Epithelial cell of esophagus (primary cell): ENCODE results near the gene GRIN2A.
A peak's percentile ranks its signal among the peaks of the same experiment; 100 is the strongest.

Experiments used
- DNase-seq: peaks from one replicate; pipeline ENCODE4 v3.0.0; 2010; ENCODE audit warnings: low read depth
- H3K4me3 ChIP-seq: 2 replicates; pipeline ENCODE4 v1.5.1; 2011; ENCODE audit warnings: mild to moderate bottlenecking, low read length, control low read depth
- TF ChIP-seq, protein P1 (sequence below): IDR thresholded peaks from 2 replicates; pipeline ENCODE4 v1.5.1; 2011; ENCODE audit warnings: low read depth, mild to moderate bottlenecking, low read length, control low read depth, inconsistent platforms; ENCODE audit not compliant: insufficient read depth; ENCODE audit errors: missing control alignments

GRIN2A gene

GRCh38 chr16:10123141-10123540 lies 59.1 kb downstream of the GRIN2A start:
- no peak for DNase-seq
- H3K4me3 ChIP-seq: no peak overlapping the region
- TF ChIP-seq, protein P1, sequence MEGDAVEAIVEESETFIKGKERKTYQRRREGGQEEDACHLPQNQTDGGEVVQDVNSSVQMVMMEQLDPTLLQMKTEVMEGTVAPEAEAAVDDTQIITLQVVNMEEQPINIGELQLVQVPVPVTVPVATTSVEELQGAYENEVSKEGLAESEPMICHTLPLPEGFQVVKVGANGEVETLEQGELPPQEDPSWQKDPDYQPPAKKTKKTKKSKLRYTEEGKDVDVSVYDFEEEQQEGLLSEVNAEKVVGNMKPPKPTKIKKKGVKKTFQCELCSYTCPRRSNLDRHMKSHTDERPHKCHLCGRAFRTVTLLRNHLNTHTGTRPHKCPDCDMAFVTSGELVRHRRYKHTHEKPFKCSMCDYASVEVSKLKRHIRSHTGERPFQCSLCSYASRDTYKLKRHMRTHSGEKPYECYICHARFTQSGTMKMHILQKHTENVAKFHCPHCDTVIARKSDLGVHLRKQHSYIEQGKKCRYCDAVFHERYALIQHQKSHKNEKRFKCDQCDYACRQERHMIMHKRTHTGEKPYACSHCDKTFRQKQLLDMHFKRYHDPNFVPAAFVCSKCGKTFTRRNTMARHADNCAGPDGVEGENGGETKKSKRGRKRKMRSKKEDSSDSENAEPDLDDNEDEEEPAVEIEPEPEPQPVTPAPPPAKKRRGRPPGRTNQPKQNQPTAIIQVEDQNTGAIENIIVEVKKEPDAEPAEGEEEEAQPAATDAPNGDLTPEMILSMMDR: no peak

DNA sequence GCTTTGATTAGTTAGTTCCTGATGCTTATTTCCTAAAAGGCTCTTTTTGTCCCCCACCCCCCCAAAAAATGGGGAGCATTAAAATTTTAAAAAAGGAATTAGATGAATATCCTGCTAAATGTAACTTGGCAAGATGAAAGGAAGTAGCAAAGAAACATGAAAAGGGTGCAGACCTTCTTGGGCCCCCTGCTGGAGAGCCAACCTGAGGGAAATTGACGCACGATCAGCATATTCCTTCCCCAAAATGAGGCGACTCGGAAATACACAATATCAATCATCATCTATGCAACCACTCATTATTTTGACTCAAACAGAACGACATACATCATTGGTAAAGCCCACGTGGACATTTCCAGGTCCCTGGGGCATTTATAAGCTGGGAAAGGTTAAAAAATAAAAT lies 59.7 kb downstream of the GRIN2A start:
- TF ChIP-seq, protein P1: no peak
- no peak overlapping the region for H3K4me3 ChIP-seq
- no peak for DNase-seq

DNA sequence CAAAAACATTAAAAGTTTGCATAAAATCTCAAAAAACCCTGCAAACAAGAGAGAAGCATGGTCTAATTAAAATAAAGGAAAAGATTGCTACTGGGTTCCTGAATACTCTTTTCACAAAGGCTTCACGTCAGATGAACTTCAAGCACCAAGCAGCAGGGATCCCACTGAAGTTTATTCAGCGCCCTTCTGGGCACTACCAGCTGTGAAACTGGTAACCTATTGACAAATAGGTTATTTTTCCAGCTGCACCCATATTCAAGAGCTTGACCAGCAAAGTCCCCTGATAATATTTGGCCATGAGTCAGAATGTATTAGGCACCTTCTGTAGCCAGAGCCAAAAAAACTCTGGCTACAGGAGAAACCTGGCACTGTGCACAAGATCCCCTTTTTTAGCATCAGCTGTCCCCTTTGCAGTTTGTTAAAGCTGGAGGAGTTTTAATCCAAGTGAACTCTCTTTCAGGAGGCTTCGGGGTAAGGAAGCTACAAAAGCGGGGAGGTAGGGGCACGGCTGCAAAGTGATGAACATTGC lies 60.3 kb downstream of the GRIN2A start:
- no peak for DNase-seq
- H3K4me3 ChIP-seq: no peak overlapping the region
- TF ChIP-seq, protein P1: no peak

- H3K4me3 ChIP-seq: no peak overlapping the region
- DNase-seq: peak; percentile 49
- TF ChIP-seq, protein P1: no peak
Measured at GRCh38 chr16:10121491-10121890, 60.7 kb downstream of the GRIN2A start.

DNA sequence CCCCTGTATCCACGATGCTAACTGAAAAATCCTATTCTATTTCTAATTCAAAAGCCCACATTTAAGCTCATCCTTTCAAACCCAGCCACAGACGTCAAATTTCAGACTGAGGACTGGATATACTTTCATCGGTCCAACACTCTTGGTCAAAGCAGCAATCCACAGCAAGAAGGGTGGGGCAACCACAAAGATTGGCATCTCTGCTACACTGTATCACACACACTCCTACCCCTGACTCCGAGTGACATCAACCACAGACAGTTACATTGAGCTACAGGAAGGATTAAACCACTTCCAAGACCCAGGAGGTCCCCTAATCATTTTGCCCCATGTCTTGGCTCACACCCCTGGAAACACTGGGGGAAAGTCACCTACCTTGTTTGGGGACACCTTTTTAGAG lies 61.3 kb downstream of the GRIN2A start:
- TF ChIP-seq, protein P1: no peak
- no peak overlapping the region for H3K4me3 ChIP-seq
- DNase-seq: no peak

DNA sequence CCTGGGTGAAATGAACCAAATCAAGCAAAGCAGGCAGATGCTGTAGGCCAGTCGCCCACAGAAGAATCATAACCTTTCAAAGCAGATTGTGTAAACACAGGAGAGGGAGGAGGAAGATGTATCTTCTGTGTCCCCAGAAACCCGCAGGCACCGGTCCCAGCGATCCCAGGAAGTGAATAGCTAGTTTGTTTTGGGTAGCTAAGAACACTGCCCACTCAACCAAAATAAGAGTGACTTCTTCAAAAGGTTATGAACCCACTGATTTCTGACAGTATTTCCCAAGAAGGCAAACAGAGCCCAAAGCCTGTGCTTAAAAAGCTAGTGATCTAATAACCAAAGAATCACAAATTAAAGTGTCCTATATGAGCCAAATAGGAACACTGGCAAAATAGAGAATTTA lies 67.8 kb downstream of the GRIN2A start:
- TF ChIP-seq, protein P1: no peak
- DNase-seq: no peak
- H3K4me3 ChIP-seq: no peak overlapping the region

DNA sequence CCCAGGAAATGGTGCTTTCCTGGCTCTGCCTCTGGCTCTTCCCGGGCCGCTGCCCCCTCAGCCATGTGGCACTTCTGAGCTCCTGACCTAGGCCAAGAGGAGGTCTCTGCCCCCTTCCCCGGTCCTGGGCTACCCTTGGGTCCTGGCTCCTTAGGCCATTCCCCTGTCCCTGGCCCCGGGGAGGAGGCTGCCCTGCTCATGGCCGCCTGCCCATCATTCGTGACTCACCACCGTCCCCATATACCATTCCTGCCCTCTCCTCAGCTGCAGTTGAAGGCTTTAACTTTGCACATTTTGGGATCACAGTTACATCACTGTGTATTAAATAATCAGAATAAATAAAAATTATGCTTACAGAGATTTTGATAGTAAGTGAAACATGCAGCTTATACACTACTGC lies 69.0 kb downstream of the GRIN2A start:
- TF ChIP-seq, protein P1: no peak
- no peak overlapping the region for H3K4me3 ChIP-seq
- DNase-seq: no peak
